ENCODE measurements around the gene ZNF382.
"Not testable (repeated sequence)": the region's sequence is repeated elsewhere in the genome, so short reads cannot be mapped to it uniquely, and the experiment has no call there.

ZNF382 gene

GRCh38 chr19:36605101-36605876 is at the start of gene ZNF382:
ZNF382 (plus strand) TSS chr19:36605313; CDS start chr19:36609915, 4,602 bp downstream.
- H3K27ac ChIP-seq (ENCODE audit: low read length), result no peak within 1 kb of the TSS
- no peaks in the 10 kb centered on the region; the same call in 1 of the 2 replicates for H3K27me3 ChIP-seq (ENCODE audit: control insufficient read depth, insufficient read depth, low read length)
- no CpG with 5 or more reads among the region's 73 CpGs for WGBS (ENCODE audit: insufficient coverage, insufficient read length)
- H3K4me1 ChIP-seq (ENCODE audit: control insufficient read depth, insufficient read depth, low read length), result no peaks in the 10 kb centered on the region
- H3K36me3 ChIP-seq (ENCODE audit: control insufficient read depth, insufficient read depth, low read length), result no peaks in the 10 kb centered on the region
- no peak for DNase-seq (ENCODE audit: low read depth, low spot score)
- peak within 1 kb of the TSS; percentile 69 for H3K4me3 ChIP-seq (ENCODE audit: low read length)
- no peaks in the 10 kb centered on the region for H3K9me3 ChIP-seq (ENCODE audit: control insufficient read depth, insufficient read depth, low read length)

- Histone ChIP-seq H3K4me1 (ENCODE audit: control insufficient read depth, insufficient read depth, low read length) (no peaks in the 10 kb centered on the region), H3K9me3 (ENCODE audit: control insufficient read depth, insufficient read depth, low read length) (no peaks in the 10 kb centered on the region; the same call in 1 of the 2 replicates), H3K27me3 (ENCODE audit: control insufficient read depth, insufficient read depth, low read length) (no peaks in the 10 kb centered on the region), H3K27ac (ENCODE audit: low read length) (no peak overlapping the region), H3K36me3 (ENCODE audit: control insufficient read depth, insufficient read depth, low read length) (no peaks in the 10 kb centered on the region; the same call in 1 of the 2 replicates), H3K4me3 (ENCODE audit: low read length) (no peak overlapping the region)
- DNase-seq (ENCODE audit: low read depth, low spot score), result no peak
- no CpG with 5 or more reads among the region's 1 CpG for WGBS (ENCODE audit: insufficient coverage, insufficient read length)
These were observed 40.7 kb upstream of the ZNF382 start for GRCh38 chr19:36564391-36564790.

GRCh38 chr19:36572593-36573019 is 32.5 kb upstream of the ZNF382 start:
- Histone ChIP-seq H3K4me1 (ENCODE audit: control insufficient read depth, insufficient read depth, low read length) (no peaks in the 10 kb centered on the region), H3K27me3 (ENCODE audit: control insufficient read depth, insufficient read depth, low read length) (no peaks in the 10 kb centered on the region), H3K27ac (ENCODE audit: low read length) (no peak overlapping the region), H3K4me3 (ENCODE audit: low read length) (peak overlapping the region; percentile 60; the same call in 1 of the 2 replicates), H3K36me3 (ENCODE audit: control insufficient read depth, insufficient read depth, low read length) (peaks cover 1% of the 10 kb centered on the region; the same call in 1 of the 2 replicates), H3K9me3 (ENCODE audit: control insufficient read depth, insufficient read depth, low read length) (no peaks in the 10 kb centered on the region)
- 100% methylated on average over 1 of the region's 11 CpGs for WGBS (ENCODE audit: insufficient coverage, insufficient read length)
- DNase-seq (ENCODE audit: low read depth, low spot score), result no peak

GRCh38 chr19:36573020-36573894 is 31.9 kb upstream of the ZNF382 start, which contains the start of gene ZNF529:
ZNF529 (minus strand) TSS chr19:36573292; CDS start chr19:36572346, 946 bp downstream.
- WGBS (ENCODE audit: insufficient coverage, insufficient read length), result no CpG with 5 or more reads among the region's 66 CpGs
- H3K36me3 ChIP-seq (ENCODE audit: control insufficient read depth, insufficient read depth, low read length), result peaks cover 2% of the 10 kb centered on the region; the same call in 1 of the 2 replicates
- H3K9me3 ChIP-seq (ENCODE audit: control insufficient read depth, insufficient read depth, low read length), result no peaks in the 10 kb centered on the region
- H3K4me3 ChIP-seq (ENCODE audit: low read length), result peak within 1 kb of the TSS; percentile 60
- no peaks in the 10 kb centered on the region for H3K4me1 ChIP-seq (ENCODE audit: control insufficient read depth, insufficient read depth, low read length)
- peak; percentile 88 for DNase-seq (ENCODE audit: low read depth, low spot score)
- H3K27me3 ChIP-seq (ENCODE audit: control insufficient read depth, insufficient read depth, low read length), result no peaks in the 10 kb centered on the region
- no peak within 1 kb of the TSS for H3K27ac ChIP-seq (ENCODE audit: low read length)

GRCh38 chr19:36573895-36574720 is 31.0 kb upstream of the ZNF382 start:
- H3K36me3 ChIP-seq (ENCODE audit: control insufficient read depth, insufficient read depth, low read length), result peaks cover 2% of the 10 kb centered on the region; the same call in 1 of the 2 replicates
- H3K9me3 ChIP-seq (ENCODE audit: control insufficient read depth, insufficient read depth, low read length), result no peaks in the 10 kb centered on the region
- no peak for DNase-seq (ENCODE audit: low read depth, low spot score)
- WGBS (ENCODE audit: insufficient coverage, insufficient read length), result no CpG with 5 or more reads among the region's 18 CpGs
- H3K4me1 ChIP-seq (ENCODE audit: control insufficient read depth, insufficient read depth, low read length), result no peaks in the 10 kb centered on the region
- no peaks in the 10 kb centered on the region for H3K27me3 ChIP-seq (ENCODE audit: control insufficient read depth, insufficient read depth, low read length)
- H3K27ac ChIP-seq (ENCODE audit: low read length), result no peak overlapping the region
- peak overlapping the region; percentile 60 for H3K4me3 ChIP-seq (ENCODE audit: low read length)

GRCh38 chr19:36574741-36575140 is 30.4 kb upstream of the ZNF382 start:
- Histone ChIP-seq H3K9me3 (ENCODE audit: control insufficient read depth, insufficient read depth, low read length) (no peaks in the 10 kb centered on the region), H3K4me1 (ENCODE audit: control insufficient read depth, insufficient read depth, low read length) (no peaks in the 10 kb centered on the region), H3K4me3 (ENCODE audit: low read length) (no peak overlapping the region), H3K36me3 (ENCODE audit: control insufficient read depth, insufficient read depth, low read length) (peaks cover 2% of the 10 kb centered on the region; the same call in 1 of the 2 replicates), H3K27ac (ENCODE audit: low read length) (no peak overlapping the region), H3K27me3 (ENCODE audit: control insufficient read depth, insufficient read depth, low read length) (no peaks in the 10 kb centered on the region)
- WGBS (ENCODE audit: insufficient coverage, insufficient read length), result no CpG with 5 or more reads among the region's 2 CpGs
- DNase-seq (ENCODE audit: low read depth, low spot score), result no peak

GRCh38 chr19:36577271-36577996 is 27.7 kb upstream of the ZNF382 start:
- H3K4me1 ChIP-seq (ENCODE audit: control insufficient read depth, insufficient read depth, low read length), result no peaks in the 10 kb centered on the region
- no CpG with 5 or more reads among the region's 3 CpGs for WGBS (ENCODE audit: insufficient coverage, insufficient read length)
- no peak for DNase-seq (ENCODE audit: low read depth, low spot score)
- H3K36me3 ChIP-seq (ENCODE audit: control insufficient read depth, insufficient read depth, low read length), result peaks cover 2% of the 10 kb centered on the region; the same call in 1 of the 2 replicates
- no peaks in the 10 kb centered on the region for H3K9me3 ChIP-seq (ENCODE audit: control insufficient read depth, insufficient read depth, low read length)
- H3K27me3 ChIP-seq (ENCODE audit: control insufficient read depth, insufficient read depth, low read length), result no peaks in the 10 kb centered on the region
- no peak overlapping the region for H3K27ac ChIP-seq (ENCODE audit: low read length)
- no peak overlapping the region for H3K4me3 ChIP-seq (ENCODE audit: low read length)

GRCh38 chr19:36579255-36579654 is 25.9 kb upstream of the ZNF382 start:
- no peak for DNase-seq (ENCODE audit: low read depth, low spot score)
- no peak overlapping the region for H3K27ac ChIP-seq (ENCODE audit: low read length)
- no peaks in the 10 kb centered on the region for H3K4me1 ChIP-seq (ENCODE audit: control insufficient read depth, insufficient read depth, low read length)
- no peaks in the 10 kb centered on the region for H3K9me3 ChIP-seq (ENCODE audit: control insufficient read depth, insufficient read depth, low read length)
- no peak overlapping the region for H3K4me3 ChIP-seq (ENCODE audit: low read length)
- peaks cover 2% of the 10 kb centered on the region; the same call in 1 of the 2 replicates for H3K36me3 ChIP-seq (ENCODE audit: control insufficient read depth, insufficient read depth, low read length)
- H3K27me3 ChIP-seq (ENCODE audit: control insufficient read depth, insufficient read depth, low read length), result no peaks in the 10 kb centered on the region

GRCh38 chr19:36602681-36603080 is 2.4 kb upstream of the ZNF382 start:
- not testable (repeated sequence) for H3K4me3 ChIP-seq (ENCODE audit: low read length); H3K27me3 ChIP-seq (ENCODE audit: control insufficient read depth, insufficient read depth, low read length); H3K36me3 ChIP-seq (ENCODE audit: control insufficient read depth, insufficient read depth, low read length); DNase-seq (ENCODE audit: low read depth, low spot score); H3K27ac ChIP-seq (ENCODE audit: low read length); H3K4me1 ChIP-seq (ENCODE audit: control insufficient read depth, insufficient read depth, low read length); H3K9me3 ChIP-seq (ENCODE audit: control insufficient read depth, insufficient read depth, low read length)
- no CpG with 5 or more reads among the region's 10 CpGs for WGBS (ENCODE audit: insufficient coverage, insufficient read length)
